Activated CD4-positive, alpha-beta T cell treated with anti-CD3 and anti-CD28 coated beads, Interleukin-2, Interleukin-4, amounts not matched to agents 100 ng/mL and 50 ng/mL, durations not matched to agents 16 hours and 8 hours (primary cell): ENCODE data around the gene QKI.

Experiments
- DNase-seq: peaks from one replicate; pipeline ENCODE4 v3.0.0-alpha.2; 2020; ENCODE audit warnings: low spot score

Gene QKI

GRCh38 chr6:163536770-163537169 lies 122.3 kb downstream of the QKI start:
- no peak for DNase-seq

DNA sequence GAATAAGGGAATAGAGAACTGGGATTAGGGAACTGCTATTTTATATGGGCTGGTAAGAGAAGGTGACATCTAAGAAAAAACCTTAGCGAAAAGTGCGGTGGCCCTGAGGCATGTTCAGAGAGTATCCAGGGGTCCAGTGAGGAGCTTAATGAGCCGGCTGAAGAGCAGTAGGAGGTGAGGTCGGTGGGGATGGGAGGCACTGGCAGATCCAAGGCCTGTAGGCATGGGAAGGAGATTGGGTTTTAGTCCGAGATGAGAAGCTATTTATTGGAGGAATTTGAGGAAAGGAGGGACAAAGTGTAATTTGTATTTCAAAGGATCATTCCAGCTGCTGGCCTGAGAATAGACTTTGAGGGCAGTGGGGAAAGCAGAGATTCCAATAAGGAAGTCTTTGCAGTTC lies 123.8 kb downstream of the QKI start:
- DNase-seq: no peak

- no peak for DNase-seq
Measured at GRCh38 chr6:163539101-163539762, 124.7 kb downstream of the QKI start.

GRCh38 chr6:163543321-163543720 lies 128.8 kb downstream of the QKI start:
- DNase-seq: no peak

DNA sequence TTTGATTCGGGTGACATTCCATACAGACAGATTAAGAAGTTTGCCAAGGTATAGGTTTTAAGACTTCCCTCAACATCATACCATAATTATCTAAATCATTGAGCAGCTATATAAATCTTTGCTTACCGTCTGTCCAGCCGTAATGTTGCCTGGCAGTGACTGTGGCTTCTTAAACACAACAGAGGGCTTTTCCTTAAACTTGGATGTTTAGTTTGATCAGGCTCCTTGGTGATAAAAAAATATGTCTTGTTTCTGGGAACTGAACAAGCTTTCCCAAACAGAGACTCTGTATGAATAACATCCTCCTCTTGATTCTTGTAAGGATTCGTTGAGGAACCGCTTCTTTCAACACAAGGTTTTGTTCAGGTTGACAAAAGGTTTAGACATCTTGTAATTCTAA lies 130.9 kb downstream of the QKI start:
- DNase-seq: no peak

- DNase-seq: no peak
Measured at GRCh38 chr6:163547287-163547686, 132.8 kb downstream of the QKI start.

DNA sequence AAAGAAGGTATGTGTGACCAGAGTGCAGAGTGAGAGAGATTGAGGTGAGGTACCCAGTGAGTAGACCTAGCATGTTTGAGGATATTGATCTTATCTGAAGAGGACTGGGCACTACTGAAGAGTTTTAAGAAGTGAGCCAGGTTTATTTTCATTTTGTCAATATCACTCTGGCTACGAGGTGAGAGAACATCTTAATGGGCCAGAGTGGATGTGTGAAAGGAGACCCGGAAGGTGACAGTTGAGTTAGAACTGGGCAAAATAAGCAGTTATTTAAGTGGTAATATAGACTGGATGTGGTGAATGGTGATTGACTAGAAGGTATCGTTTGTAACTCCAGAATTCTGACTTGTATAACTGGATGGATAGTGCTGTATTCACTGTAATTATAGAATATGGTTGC lies 134.1 kb downstream of the QKI start:
- no peak for DNase-seq

DNA sequence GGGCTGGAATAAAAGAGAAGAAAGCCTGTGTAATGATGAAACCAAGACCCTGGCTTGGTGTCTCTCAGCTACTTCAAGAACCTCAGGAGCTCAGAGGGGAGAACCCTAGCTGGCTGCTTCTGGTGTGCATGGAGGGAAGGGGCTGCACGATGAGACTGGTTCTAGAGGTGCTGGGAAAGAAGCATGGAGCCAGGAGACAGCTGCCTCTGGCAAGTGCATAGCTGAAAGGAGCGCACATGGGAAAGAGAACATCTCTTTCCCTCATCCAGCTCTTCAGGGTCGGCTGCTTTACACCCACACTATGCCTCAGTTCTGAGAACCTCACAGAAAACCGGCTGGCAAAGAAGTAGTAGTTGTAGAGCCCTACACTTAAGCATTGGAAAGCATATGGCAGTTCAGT lies 139.5 kb downstream of the QKI start:
- no peak for DNase-seq

- peak; percentile 34 for DNase-seq
Measured at GRCh38 chr6:163554663-163555062, 140.1 kb downstream of the QKI start.

DNA sequence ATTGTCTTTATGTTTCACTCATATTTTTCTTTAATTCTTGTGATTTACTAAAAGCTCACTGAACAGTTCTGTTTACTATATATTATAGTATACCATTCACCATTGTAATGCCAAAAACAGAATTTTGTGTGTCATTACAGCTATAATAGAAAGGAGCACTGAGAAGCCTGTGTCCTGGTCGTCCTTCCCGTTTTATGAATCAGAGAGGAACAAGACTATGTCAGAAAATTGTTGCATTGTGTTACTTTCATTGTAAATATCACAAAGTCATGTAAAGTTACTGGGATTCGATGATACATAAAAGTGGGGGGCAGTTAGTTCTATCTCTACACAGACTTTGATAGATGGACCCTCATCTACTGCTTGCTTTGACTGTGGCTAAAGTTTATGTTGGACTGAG lies 145.1 kb downstream of the QKI start:
- DNase-seq: no peak

DNA sequence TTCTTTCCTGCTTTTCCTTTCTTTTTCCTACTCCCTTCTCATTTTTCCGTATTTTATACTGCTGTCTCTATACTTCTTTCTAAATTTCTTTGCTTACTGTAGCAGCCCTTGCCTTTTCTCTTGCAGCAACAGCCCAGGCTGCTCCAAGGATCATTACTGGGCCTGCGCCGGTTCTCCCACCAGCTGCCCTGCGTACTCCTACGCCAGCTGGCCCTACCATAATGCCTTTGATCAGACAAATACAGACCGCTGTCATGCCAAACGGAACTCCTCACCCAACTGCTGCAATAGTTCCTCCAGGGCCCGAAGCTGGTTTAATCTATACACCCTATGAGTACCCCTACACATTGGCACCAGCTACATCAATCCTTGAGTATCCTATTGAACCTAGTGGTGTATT lies 148.8 kb downstream of the QKI start:
- no peak for DNase-seq

- DNase-seq: no peak
Measured at GRCh38 chr6:163564534-163564933, 150.0 kb downstream of the QKI start.

DNA sequence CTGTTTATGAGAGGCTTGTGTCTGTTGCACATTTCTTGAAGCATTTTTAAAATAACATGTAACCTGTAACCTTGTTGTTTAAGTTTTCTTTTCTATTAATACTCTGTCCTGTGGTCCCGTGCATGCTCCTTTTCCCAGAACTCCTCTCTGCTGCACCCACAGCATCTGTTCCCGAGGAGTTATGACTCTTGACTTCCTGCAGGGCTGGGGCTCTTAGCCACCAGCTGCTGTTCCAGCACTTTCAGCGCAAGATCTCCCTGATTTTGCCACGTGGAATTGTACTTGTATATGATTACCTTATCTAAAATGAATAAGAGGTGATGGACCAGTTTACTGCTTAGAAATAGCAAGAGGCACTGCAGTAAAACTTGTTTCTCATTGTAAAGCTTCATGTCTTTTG lies 150.6 kb downstream of the QKI start:
- no peak for DNase-seq

- DNase-seq: no peak
Measured at GRCh38 chr6:163566056-163566455, 151.5 kb downstream of the QKI start.

- no peak for DNase-seq
Measured at GRCh38 chr6:163568275-163568674, 153.8 kb downstream of the QKI start.

GRCh38 chr6:163570579-163571231 lies 156.2 kb downstream of the QKI start:
- DNase-seq: no peak

- DNase-seq: no peak
Measured at GRCh38 chr6:163571730-163572129, 157.2 kb downstream of the QKI start.

DNA sequence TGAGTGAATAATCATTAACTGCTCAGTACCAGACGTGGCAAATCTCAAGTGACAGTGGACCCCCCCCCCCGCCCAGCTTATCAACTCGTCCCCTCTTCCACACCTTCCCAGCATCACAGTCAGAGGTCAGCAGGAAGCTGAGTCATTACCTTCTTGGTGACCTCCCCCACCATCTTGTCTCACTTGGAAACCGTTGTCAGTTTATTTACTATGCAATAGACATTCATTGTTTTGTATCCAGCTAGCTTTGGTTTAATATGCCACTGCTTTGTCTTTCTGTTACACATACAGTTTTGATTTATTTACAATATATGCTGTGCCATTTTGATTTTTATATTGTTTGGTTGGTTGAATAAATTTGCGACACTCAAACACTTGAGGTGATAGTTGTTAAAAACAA lies 158.1 kb downstream of the QKI start:
- no peak for DNase-seq

- DNase-seq: no peak
Measured at GRCh38 chr6:163573503-163574179, 159.1 kb downstream of the QKI start.

GRCh38 chr6:163576114-163576513 lies 161.6 kb downstream of the QKI start:
- no peak for DNase-seq

- no peak for DNase-seq
Measured at GRCh38 chr6:163577404-163577803, 162.9 kb downstream of the QKI start.

GRCh38 chr6:163579111-163579879 lies 164.8 kb downstream of the QKI start:
- DNase-seq: no peak

- no peak for DNase-seq
Measured at GRCh38 chr6:163579880-163580295, 165.4 kb downstream of the QKI start.
